DOHH2 (cell line): ENCODE data around the gene PIBF1.

Experiments used
- EZH2phosphoT487 ChIP-seq: fragments of 200-600 bp; sonication (generic); IDR thresholded peaks from 2 replicates; pipeline ENCODE4 v1.6.1; 2017; ENCODE audit warnings: borderline replicate concordance, mild to moderate bottlenecking, antibody characterized with exemption, low read length, moderate library complexity, mixed read lengths
- TF ChIP-seq, protein P1 (sequence below): fragments of 200-600 bp; sonication (generic); IDR thresholded peaks from one replicate; pipeline ENCODE4 v1.5.1; 2014; ENCODE audit warnings: antibody characterized with exemption, mild to moderate bottlenecking, low read depth, low read length; ENCODE audit not compliant: poor library complexity, severe bottlenecking

DNA sequence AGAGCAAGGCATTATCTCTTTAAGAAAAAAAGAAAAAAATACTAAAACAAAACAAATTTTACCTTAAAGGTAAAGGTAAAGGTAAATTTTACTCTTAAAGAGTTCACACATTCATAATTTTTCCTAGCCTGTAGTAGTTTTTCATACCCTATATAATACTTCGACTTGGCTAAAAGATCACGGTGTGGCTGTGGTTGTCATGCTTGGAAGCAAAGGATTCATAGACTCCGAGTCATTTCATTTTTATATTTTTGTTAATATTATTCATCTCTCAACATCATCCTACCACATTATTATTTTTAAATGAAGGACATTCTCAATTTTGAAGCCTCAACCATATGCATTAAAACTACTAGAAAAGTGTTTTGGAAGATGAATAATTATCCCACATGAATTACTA, 52.7 kb downstream of the PIBF1 start:
- TF ChIP-seq, protein P1, sequence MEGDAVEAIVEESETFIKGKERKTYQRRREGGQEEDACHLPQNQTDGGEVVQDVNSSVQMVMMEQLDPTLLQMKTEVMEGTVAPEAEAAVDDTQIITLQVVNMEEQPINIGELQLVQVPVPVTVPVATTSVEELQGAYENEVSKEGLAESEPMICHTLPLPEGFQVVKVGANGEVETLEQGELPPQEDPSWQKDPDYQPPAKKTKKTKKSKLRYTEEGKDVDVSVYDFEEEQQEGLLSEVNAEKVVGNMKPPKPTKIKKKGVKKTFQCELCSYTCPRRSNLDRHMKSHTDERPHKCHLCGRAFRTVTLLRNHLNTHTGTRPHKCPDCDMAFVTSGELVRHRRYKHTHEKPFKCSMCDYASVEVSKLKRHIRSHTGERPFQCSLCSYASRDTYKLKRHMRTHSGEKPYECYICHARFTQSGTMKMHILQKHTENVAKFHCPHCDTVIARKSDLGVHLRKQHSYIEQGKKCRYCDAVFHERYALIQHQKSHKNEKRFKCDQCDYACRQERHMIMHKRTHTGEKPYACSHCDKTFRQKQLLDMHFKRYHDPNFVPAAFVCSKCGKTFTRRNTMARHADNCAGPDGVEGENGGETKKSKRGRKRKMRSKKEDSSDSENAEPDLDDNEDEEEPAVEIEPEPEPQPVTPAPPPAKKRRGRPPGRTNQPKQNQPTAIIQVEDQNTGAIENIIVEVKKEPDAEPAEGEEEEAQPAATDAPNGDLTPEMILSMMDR = no peak
- no peak for TF ChIP-seq EZH2phosphoT487
